PC-3 (cell line): ENCODE data around the gene DPF3.

Source experiments
- EZH2 ChIP-seq: fragments of 300-600 bp; sonication (generic); IDR thresholded peaks from one replicate; pipeline ENCODE4 v1.6.1; 2017; ENCODE audit warnings: antibody characterized with exemption, mild to moderate bottlenecking, low read length; ENCODE audit not compliant: unreplicated experiment
- EZH2phosphoT487 ChIP-seq: fragments of 300-600 bp; sonication (generic); IDR thresholded peaks from 2 replicates; pipeline ENCODE4 v1.6.1; 2018; ENCODE audit warnings: mild to moderate bottlenecking, antibody characterized with exemption, low read length, borderline replicate concordance
- TF ChIP-seq, protein P1 (sequence below): fragments of 300-600 bp; sonication (generic); conservative IDR thresholded peaks from 2 replicates; pipeline ENCODE4 v1.5.1; 2017; ENCODE audit warnings: antibody characterized with exemption, low read depth, mild to moderate bottlenecking, low read length

- no peak for TF ChIP-seq EZH2phosphoT487
- TF ChIP-seq, protein P1, sequence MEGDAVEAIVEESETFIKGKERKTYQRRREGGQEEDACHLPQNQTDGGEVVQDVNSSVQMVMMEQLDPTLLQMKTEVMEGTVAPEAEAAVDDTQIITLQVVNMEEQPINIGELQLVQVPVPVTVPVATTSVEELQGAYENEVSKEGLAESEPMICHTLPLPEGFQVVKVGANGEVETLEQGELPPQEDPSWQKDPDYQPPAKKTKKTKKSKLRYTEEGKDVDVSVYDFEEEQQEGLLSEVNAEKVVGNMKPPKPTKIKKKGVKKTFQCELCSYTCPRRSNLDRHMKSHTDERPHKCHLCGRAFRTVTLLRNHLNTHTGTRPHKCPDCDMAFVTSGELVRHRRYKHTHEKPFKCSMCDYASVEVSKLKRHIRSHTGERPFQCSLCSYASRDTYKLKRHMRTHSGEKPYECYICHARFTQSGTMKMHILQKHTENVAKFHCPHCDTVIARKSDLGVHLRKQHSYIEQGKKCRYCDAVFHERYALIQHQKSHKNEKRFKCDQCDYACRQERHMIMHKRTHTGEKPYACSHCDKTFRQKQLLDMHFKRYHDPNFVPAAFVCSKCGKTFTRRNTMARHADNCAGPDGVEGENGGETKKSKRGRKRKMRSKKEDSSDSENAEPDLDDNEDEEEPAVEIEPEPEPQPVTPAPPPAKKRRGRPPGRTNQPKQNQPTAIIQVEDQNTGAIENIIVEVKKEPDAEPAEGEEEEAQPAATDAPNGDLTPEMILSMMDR = no peak
- no peak for TF ChIP-seq EZH2
Observed at GRCh38 chr14:72701605-72702004, 192.3 kb downstream of the DPF3 start.
